ENCODE measurements around the gene MYCT1.

MYCT1 gene

GRCh38 chr6:152721956-152722355 lies 24.3 kb downstream of the MYCT1 start:
- DNase-seq (ENCODE audit: low read depth, low spot score): no peak

- DNase-seq (ENCODE audit: low read depth, low spot score): no peak
Measured at GRCh38 chr6:152723398-152723797, 25.7 kb downstream of the MYCT1 start.

GRCh38 chr6:152726313-152726712 lies 28.6 kb downstream of the MYCT1 start:
- DNase-seq (ENCODE audit: low read depth, low spot score): no peak

- DNase-seq (ENCODE audit: low read depth, low spot score): peak; percentile 38
Measured at GRCh38 chr6:152727507-152727906, 29.8 kb downstream of the MYCT1 start.

GRCh38 chr6:152734630-152735029 lies 36.9 kb downstream of the MYCT1 start:
- no peak for DNase-seq (ENCODE audit: low read depth, low spot score)

GRCh38 chr6:152736687-152737273 lies 39.1 kb downstream of the MYCT1 start:
- DNase-seq (ENCODE audit: low read depth, low spot score): no peak

- DNase-seq (ENCODE audit: low read depth, low spot score): no peak
Measured at GRCh38 chr6:152745509-152746171, 47.9 kb downstream of the MYCT1 start.

GRCh38 chr6:152746172-152746553 lies 48.5 kb downstream of the MYCT1 start:
- DNase-seq (ENCODE audit: low read depth, low spot score): no peak

- DNase-seq (ENCODE audit: low read depth, low spot score): no peak
Measured at GRCh38 chr6:152748843-152749242, 51.1 kb downstream of the MYCT1 start.

GRCh38 chr6:152749336-152749735 lies 51.6 kb downstream of the MYCT1 start:
- no peak for DNase-seq (ENCODE audit: low read depth, low spot score)

GRCh38 chr6:152750694-152751093 lies 53.0 kb downstream of the MYCT1 start, which contains the start of gene VIP:
Gene VIP, plus strand, starts transcription at chr6:152750797. Its CDS starts 1,381 bp downstream, at chr6:152752178.
- DNase-seq (ENCODE audit: low read depth, low spot score): peak; percentile 66

GRCh38 chr6:152765331-152765730 lies 67.6 kb downstream of the MYCT1 start:
- no peak for DNase-seq (ENCODE audit: low read depth, low spot score)

GRCh38 chr6:152769159-152769558 lies 71.5 kb downstream of the MYCT1 start:
- no peak for DNase-seq (ENCODE audit: low read depth, low spot score)

GRCh38 chr6:152769993-152770392 lies 72.3 kb downstream of the MYCT1 start:
- no peak for DNase-seq (ENCODE audit: low read depth, low spot score)

- no peak for DNase-seq (ENCODE audit: low read depth, low spot score)
Measured at GRCh38 chr6:152771061-152771687, 73.5 kb downstream of the MYCT1 start.

Data from ELF-1 (cell line).